HG02852 (cell line): ENCODE results near the gene DHRS13.
"Not testable (repeated sequence)": the region's sequence is repeated elsewhere in the genome, so short reads cannot be mapped to it uniquely, and the experiment has no call there.

Source experiments
- ATAC-seq: cut with Tn5 transposase; IDR thresholded peaks from one replicate; pipeline ENCODE4 v1.9.1; 2021; ENCODE audit warnings: mild to moderate bottlenecking, moderate library complexity; ENCODE audit not compliant: unreplicated experiment

Gene DHRS13

DNA sequence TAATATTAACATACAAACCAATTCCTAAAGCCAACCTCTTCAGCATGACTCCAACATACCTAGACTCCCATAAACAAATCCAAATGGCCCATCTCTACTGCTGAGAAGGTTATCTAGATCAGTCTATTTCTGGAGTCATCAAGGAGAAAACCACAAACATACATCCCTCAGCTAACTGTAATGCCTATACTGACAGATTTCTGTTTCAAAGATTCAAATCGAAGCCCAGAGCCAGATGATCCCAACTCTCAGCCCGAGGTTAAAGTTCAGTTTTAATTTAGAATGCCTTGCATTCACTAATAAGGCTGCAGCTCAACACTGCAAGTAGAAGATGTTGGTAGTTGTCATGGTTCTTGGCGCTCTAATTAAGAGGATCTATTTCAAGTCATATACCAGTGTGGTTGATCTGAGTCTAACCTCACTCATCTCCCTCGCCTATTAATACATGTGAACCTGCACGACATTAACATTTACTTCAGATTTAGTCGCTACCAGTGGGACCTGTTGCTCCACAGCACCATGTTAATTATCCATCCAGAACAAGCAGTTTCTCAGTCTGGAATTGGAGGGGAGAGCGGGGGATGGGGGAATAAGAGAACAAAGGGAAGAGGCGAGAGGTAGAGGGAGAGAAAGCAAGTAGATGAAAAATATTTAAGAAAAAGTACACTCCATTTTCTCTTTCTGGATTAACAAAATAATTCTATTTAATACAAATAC, 33.0 kb upstream of the DHRS13 start:
- ATAC-seq = no peak

DNA sequence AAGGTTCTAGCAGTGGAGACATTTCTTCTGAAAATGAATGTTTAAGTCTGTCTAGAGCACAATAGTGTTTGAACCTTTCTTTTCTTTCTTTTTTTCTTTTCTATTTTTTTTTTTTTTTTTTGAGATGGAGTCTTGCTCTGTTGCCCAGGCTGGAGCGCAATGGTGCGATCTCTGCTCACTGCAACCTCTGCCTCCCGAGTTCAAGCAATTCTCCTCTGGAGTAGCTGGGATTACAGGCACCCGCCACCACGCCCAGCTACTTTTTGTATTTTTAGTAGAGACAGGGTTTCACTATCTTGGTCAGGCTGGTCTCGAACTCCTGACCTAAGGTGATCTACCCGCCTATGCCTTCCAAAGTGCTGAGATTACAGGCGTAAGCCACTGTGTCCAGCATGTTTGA, 31.6 kb upstream of the DHRS13 start:
- ATAC-seq = not testable (repeated sequence)

DNA sequence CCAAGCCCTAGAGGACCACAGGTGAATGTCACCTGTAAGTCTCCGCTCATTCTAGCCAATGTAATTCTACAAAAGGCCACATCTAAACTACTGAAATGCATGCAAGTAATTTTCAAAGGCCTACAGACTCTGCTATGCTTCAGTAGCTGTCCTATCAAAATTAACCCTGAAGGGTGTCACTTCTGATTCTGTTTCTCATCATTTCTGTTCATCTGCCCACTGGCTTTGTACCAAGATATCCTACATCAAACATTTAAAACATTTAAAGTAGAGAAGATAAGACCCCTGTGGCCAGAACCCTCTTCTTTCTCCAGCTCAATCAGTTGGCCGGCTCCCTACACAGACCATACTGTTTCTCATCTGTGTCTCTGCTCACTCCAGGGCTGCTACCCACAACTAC, 26.9 kb upstream of the DHRS13 start:
- no peak for ATAC-seq

GRCh38 chr17:28928061-28928460, 25.2 kb upstream of the DHRS13 start:
- no peak for ATAC-seq

DNA sequence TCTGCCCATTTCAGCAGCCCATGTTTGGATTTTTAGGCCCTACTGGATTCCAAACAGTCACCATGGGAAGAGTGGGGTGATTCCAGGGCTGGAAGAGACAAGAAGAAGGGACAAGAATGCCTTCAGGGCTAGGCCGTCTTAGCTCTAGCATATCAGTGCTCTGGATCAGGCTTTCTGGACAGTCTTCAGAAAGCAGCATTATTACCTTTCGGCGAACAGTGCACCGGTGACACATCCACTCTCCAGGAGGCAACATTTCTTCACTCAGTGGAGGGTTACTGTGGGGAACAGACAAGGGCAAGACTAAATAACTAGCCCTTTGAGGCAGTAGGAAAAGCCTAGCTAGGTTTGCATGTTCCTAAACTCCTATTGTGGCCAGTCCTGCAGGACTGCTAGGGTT, 23.9 kb upstream of the DHRS13 start:
- no peak for ATAC-seq

GRCh38 chr17:28926366-28926765, 23.5 kb upstream of the DHRS13 start:
- ATAC-seq = no peak

GRCh38 chr17:28925912-28926365, 23.1 kb upstream of the DHRS13 start:
- no peak for ATAC-seq

DNA sequence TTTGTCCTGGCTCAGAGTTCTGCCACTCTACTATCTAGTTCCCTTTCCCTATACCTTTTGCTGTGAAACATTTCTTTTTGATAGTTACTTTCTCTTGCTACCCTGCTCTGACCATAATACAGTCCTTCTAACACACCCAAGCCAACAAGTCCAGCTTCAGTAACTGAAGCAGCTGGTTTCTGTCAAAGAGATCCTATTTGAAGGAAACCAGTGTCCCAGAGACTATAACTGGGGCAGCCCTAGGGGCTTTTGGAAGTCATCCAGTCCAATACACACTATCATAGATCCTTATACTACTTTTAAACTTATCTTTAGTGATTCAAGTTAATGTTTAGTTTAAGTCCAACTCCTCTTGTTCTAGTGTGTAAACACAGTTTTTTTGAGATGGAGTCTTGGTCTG, 17.3 kb upstream of the DHRS13 start:
- ATAC-seq = no peak

DNA sequence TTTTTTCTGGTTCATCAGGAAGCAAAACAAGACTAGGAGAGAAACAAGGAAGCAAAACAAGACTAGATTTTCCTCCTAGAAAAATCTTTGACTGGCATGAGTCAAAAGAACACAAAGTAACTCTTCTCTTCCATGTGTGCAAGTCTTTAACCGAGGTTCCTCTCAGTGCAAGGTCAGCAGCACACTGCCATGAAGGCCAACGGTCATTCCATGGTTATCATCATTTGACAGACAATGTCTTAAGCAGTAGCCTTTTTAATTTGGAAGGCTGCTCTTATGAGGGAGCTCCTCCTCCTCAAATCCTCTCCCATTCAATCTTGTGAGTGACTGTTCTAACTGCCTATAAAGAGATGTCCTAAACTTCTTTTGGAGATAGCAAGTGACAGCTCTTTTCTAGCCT, 15.4 kb upstream of the DHRS13 start:
- ATAC-seq = no peak

DNA sequence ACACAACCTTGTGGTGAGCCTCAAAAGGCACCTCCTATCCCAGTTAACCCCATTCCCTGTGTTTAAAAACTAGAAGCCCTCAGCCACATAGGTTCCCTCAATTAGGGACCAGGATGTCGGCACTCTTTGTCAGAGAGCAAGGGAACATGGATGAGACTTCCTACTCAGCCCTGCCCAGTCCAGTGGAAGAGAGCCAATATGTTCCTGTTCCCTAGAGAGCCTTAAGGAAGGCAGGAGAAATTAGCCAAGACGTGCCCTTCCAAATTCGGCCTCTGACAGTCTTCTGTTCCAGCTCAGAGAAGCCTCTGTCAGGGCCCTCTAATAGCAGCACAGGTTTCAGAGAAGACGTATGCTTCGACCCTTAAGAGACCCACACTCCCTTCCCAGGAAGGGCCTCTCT, 14.6 kb upstream of the DHRS13 start:
- ATAC-seq = no peak

DNA sequence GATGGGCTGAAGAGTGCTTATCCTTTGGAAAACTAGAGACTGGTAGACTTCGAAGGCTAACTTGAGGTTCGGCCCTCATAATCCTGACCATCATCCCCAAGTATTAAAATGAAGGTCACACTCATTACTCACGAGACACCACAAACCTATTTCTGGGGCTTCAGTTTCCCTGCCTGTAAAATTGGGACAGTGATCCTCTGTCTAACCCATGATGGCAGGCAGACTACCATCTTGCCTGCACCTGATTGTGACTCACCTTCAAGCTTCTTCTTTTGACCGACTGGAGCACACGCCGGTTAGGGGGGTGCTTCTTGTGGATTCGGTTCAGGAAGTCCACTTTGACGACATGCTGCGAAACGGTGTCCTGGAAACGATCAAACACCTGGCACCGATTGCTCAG, 14.2 kb upstream of the DHRS13 start:
- ATAC-seq = no peak

GRCh38 chr17:28916302-28916934, 13.5 kb upstream of the DHRS13 start:
- ATAC-seq = no peak

- ATAC-seq = no peak
Observed at GRCh38 chr17:28912938-28913333, 10.1 kb upstream of the DHRS13 start.

- no peak for ATAC-seq
Observed at GRCh38 chr17:28912281-28912937, 9.5 kb upstream of the DHRS13 start.

DNA sequence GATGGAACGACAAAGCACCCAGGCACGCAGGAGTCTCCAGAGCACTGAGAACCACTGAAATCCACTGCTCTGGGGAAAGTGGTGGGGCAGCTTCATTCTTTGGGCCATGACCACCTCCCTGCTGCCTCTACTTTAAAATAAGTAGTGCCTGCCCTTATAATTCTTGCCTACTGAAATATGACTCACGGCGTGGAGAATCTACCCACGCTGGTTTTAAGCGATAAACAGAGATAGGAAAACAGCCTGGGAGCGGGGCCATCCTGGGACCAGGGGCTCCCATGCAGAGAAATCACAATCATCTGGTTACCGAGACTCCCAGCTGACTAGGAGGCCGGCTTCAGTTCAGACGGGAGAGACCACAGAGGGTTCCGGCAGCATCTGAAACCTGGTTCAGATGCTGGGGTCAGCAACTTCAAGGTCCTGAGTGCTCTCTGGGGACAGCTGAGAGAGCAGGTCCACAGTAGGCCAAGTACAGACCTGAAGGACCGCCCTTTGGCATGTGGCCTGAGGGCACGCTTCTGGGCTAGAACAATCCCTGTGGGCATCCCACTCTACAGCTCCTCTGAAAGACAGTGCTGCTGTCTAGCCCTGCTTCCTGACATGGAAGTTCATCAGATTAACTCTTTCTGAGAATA, 8.6 kb upstream of the DHRS13 start:
- ATAC-seq = no peak

DNA sequence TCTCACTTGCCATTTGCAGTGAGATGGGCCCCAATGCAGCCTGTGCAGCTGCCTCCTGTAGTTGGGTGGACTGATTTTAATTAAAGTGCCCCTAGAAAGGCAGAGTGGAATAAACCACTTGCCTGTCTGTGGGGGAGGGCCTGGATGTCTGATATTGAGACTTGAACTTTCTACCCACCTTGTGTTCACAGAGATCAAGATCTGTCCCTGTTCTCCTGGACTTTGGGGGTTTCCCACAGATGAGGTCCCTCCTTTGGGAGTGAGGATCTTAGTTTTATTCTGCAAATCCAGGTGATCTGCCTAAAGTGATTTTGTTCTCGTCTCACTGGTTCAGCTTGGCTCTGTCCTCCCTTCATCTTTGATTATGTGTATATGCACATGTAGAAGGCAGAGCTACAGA, 7.7 kb upstream of the DHRS13 start:
- no peak for ATAC-seq

DNA sequence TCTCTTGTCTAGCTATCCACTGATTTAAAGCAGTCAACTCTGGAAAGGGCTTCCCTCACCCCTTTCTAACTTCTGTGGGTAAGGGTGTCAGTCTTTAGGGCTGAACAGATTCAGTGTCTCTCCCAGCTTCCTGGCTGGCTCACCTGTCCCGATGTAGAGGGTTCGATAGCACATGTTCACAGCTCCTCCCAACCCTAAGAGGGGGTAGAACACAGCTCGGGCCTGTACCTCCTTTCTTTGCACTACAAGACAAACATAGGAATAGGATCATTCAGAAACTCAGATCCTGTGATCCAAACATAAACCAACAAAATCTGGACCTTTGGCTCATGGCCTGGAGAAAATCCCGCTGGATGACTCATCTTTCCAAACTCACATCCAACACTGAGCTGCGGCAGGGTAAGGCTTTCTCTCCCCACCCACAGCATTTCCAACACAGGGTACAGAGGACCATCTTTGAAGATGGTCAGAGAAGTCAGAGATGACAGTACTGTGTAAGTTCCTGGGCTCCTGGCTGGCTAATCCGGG, 5.8 kb upstream of the DHRS13 start:
- ATAC-seq = no peak

- no peak for ATAC-seq
Observed at GRCh38 chr17:28907709-28908475, 5.0 kb upstream of the DHRS13 start.

- no peak for ATAC-seq
Observed at GRCh38 chr17:28906706-28907438, 4.0 kb upstream of the DHRS13 start.

DNA sequence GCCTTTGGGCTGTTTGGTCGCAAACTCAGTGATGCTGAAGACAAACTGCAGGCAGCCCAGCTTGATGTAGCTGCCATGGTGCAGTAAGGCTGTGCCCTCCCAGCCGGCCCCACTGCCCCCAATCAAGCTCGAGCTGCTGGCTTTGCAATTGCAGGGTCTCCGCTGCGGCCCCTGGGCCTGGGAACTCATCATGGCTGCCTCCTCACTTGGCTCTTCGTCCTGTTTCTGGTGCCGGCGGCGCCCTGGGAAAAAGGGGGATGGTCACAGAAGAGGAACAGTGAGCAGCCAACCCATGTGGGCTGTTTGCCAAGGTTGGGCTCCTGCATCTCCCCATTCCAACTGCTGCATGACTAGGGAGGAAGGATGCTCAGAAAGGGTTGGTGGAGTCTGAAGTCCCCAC, 3.4 kb upstream of the DHRS13 start:
- no peak for ATAC-seq
